PC-3 (cell line): ENCODE data around the gene SYNE1.

Source experiments
- CTCF ChIP-seq: fragments of 300-600 bp; sonication (generic); conservative IDR thresholded peaks from 2 replicates; pipeline ENCODE4 v1.5.1; 2017; ENCODE audit warnings: antibody characterized with exemption, low read depth, mild to moderate bottlenecking, low read length
- EZH2phosphoT487 ChIP-seq: fragments of 300-600 bp; sonication (generic); IDR thresholded peaks from 2 replicates; pipeline ENCODE4 v1.6.1; 2018; ENCODE audit warnings: mild to moderate bottlenecking, antibody characterized with exemption, low read length, borderline replicate concordance

DNA sequence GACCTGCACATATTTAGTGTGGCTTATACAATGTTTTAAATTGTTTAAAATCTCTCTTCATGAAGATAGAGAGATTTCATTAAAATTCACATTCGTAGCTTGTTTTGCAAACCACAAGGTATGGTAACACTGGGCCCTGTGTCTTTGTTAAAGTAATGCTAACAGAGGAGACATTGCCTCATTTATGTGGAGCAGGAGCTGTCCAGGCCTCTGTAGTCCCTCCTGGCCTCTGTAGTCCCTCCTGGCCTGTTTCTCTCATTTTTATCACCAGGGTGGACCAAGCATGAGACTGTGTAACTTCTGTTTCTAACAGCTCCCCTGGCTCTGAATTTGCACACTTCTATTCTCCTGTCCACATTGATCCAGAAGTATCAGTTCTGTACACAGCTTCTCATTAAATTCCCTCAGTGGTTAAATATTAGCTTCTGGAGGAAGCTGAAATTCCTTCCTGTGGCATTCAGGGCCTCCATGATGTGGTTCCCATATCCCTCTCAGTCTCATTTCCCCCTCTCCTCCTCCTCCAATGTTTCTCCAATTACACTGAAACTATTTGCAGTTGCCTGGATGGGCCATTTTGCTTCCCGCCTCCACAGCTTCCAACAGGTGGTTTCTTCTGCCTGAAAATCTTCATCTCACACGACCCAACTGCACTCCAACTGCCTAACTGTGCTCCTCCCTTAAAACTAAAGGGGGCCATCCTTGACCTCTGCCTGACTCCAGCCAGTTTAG is 340.4 kb downstream of the SYNE1 start:
- TF ChIP-seq CTCF: no peak
- TF ChIP-seq EZH2phosphoT487: no peak
